ENCODE results near the gene PPM1A. TPM values are rescaled to one million over a fixed set of nuclear protein-coding genes. Genes with fewer than 3 reads are reported as not detected.

Gene PPM1A
- total and polyA plus RNA-seq, 2 of the 8 experiments (the other 6 are each of a cell fraction or from before 2014, with no cell fraction given) = 14.0 to 51.2 TPM

- no peak overlapping the region for H2BK5ac ChIP-seq (ENCODE audit: low read depth, low read length)
- no peak overlapping the region for H3K4me3 ChIP-seq (ENCODE audit: extremely low read depth in 1 of 4, insufficient read depth in 2 of 4, low read depth in 3 of 4, low read length in 4 of 4)
- 91% methylated on average over 2 of the region's 2 CpGs; no CpG with 5 or more reads in 1 of the 2 experiments for WGBS, 2 experiments (ENCODE audit: extremely low coverage in 1 of 2, insufficient coverage in 1 of 2, insufficient read length in 1 of 2, insufficient replicate concordance in 2 of 2, low coverage in 1 of 2, low lambda C conversion rate in 2 of 2, missing lambda C conversion rate in 1 of 2)
- H2BK20ac ChIP-seq (ENCODE audit: low read length) = no peak overlapping the region
- H3K79me2 ChIP-seq (ENCODE audit: control insufficient read depth in 1 of 2, insufficient read depth in 2 of 2, low read length in 2 of 2) = no peaks in the 10 kb centered on the region
- CTCF ChIA-PET (ENCODE audit: partially characterized antibody) = interaction anchor here (0.7 to 7.8 kb wide), 21 partner anchors 7 to 267 kb away, joined by 3 to 73 read pairs (median 6); partner anchors contain the start of gene PPM1A
- no peak overlapping the region for H2BK120ac ChIP-seq (replicated peaks; ENCODE audit: low read depth, low read length)
- no peaks in the 10 kb centered on the region for H4K20me1 ChIP-seq (replicated peaks in 1 of 2; ENCODE audit: control insufficient read depth in 1 of 2, insufficient read depth in 2 of 2, low read length in 2 of 2)
- peaks cover 2% of the 10 kb centered on the region; the same call in 1 of the 2 replicates for H3K23me2 ChIP-seq (ENCODE audit: low read depth, low read length)
- H3K14ac ChIP-seq (ENCODE audit: insufficient read length) = no peak overlapping the region
- H3K4me1 ChIP-seq (replicated peaks in 1 of 4; ENCODE audit: control insufficient read depth in 3 of 4, insufficient read depth in 4 of 4, low read length in 3 of 4) = peaks cover 7 to 14% (median 8%) of the 10 kb centered on the region in 4 experiments; a peak in 6 of 7 replicates
- H4K8ac ChIP-seq (ENCODE audit: extremely low read depth, insufficient read depth, low read length) = no peak overlapping the region
- H3K79me1 ChIP-seq (ENCODE audit: low read depth, low read length) = no peaks in the 10 kb centered on the region
- POLR2A ChIA-PET (ENCODE audit: partially characterized antibody) = interaction anchor here (0.6 to 1.5 kb wide), 5 partner anchors 9 to 80 kb away, joined by 3 to 5 read pairs (median 3); partner anchors contain the start of gene PPM1A
- H3K27ac ChIP-seq (ENCODE audit: low read depth, low read length) = no peak overlapping the region
- H2AK5ac ChIP-seq (ENCODE audit: low read depth, low read length) = no peak overlapping the region
- H3K18ac ChIP-seq (ENCODE audit: extremely low read depth, low read length) = no peak overlapping the region
- no peak overlapping the region for H4K91ac ChIP-seq (replicated peaks; ENCODE audit: insufficient read length, low read length)
- H3K36me3 ChIP-seq (ENCODE audit: control insufficient read depth in 2 of 4, insufficient read depth in 4 of 4, low read length in 3 of 4) = no peaks in the 10 kb centered on the region
- H3K4ac ChIP-seq (replicated peaks; ENCODE audit: insufficient read length, low read depth, low read length) = no peak overlapping the region
- H2BK15ac ChIP-seq (ENCODE audit: low read length) = no peak overlapping the region
- no peak for DNase-seq (ENCODE audit: low read depth in 1 of 2, low spot score in 2 of 2)
- no peak overlapping the region for H3K9ac ChIP-seq (replicated peaks in 1 of 4; ENCODE audit: extremely low read depth in 1 of 4, low read depth in 3 of 4, low read length in 3 of 4)
- H2BK12ac ChIP-seq (ENCODE audit: low read depth, low read length) = no peak overlapping the region
- no peak overlapping the region for H3K56ac ChIP-seq (replicated peaks; ENCODE audit: insufficient read length, low read depth, low read length)
- no peak overlapping the region; a peak in 1 of 4 replicates for H3K4me2 ChIP-seq (ENCODE audit: insufficient read depth in 1 of 2, low read depth in 2 of 2, low read length in 2 of 2)
- H4K5ac ChIP-seq (ENCODE audit: insufficient read length, low read depth, low read length) = no peak overlapping the region
- H3K27me3 ChIP-seq (replicated peaks in 1 of 4; ENCODE audit: control insufficient read depth in 3 of 4, extremely low read depth in 1 of 4, insufficient read depth in 3 of 4, low read length in 3 of 4) = peaks cover 0 to 5% (median 1%) of the 10 kb centered on the region in 4 experiments; a peak in 3 of 7 replicates
- no peak overlapping the region for H3K23ac ChIP-seq (ENCODE audit: insufficient read length)
- H3K9me3 ChIP-seq (ENCODE audit: insufficient read depth in 2 of 2, low read depth in 1 of 2, low read length in 1 of 2) = no peaks in the 10 kb centered on the region
- no peak for FAIRE-seq
- no peak overlapping the region for H2AFZ ChIP-seq (ENCODE audit: low read length)
- no peak for TF ChIP-seq CEBPB (IDR thresholded peaks at IDR 0.05; ENCODE audit: low read depth, low read length)
- TF ChIP-seq POU5F1 (IDR thresholded peaks at IDR 0.05; ENCODE audit: low read depth, low read length) = no peak
- no peak for TF ChIP-seq GTF2F1 (IDR thresholded peaks at IDR 0.05; ENCODE audit: borderline replicate concordance, low read depth, low read length)
- TF ChIP-seq NANOG (IDR thresholded peaks at IDR 0.05; ENCODE audit: insufficient read depth, low read depth, low read length, poor library complexity, severe bottlenecking) = no peak
- TF ChIP-seq SP1 (IDR thresholded peaks at IDR 0.05; ENCODE audit: low read depth, low read length) = no peak
- TF ChIP-seq NRF1 (IDR thresholded peaks at IDR 0.05; ENCODE audit: low read depth, low read length) = no peak
- TF ChIP-seq SIRT6 (IDR thresholded peaks at IDR 0.05; ENCODE audit: low read length) = no peak
- no peak for TF ChIP-seq YY1 (IDR thresholded peaks at IDR 0.05; ENCODE audit: low read depth, low read length)
- no peak for TF ChIP-seq JUND (IDR thresholded peaks at IDR 0.05; ENCODE audit: low read length)
- no peak for TF ChIP-seq MAX (IDR thresholded peaks at IDR 0.05)
- no peak for TF ChIP-seq TAF1 (IDR thresholded peaks at IDR 0.05; ENCODE audit: low read depth, low read length)
- TF ChIP-seq CTBP2 (IDR thresholded peaks at IDR 0.05; ENCODE audit: borderline replicate concordance, insufficient read depth, insufficient read length, low read length) = no peak
- TF ChIP-seq PHF8 (conservative IDR thresholded peaks at IDR 0.05; ENCODE audit: low read depth, low read length) = no peak
- TF ChIP-seq KDM1A (IDR thresholded peaks at IDR 0.05; ENCODE audit: borderline replicate concordance, low read length) = no peak
Measured at GRCh38 chr14:60329274-60329673, 80.3 kb downstream of the PPM1A start.

All from H1 (cell line).